HG02678 (cell line): ENCODE results near the gene GSKIP.
"Not testable (repeated sequence)": the region's sequence is repeated elsewhere in the genome, so short reads cannot be mapped to it uniquely, and the experiment has no call there.

Experiments
- ATAC-seq: cut with Tn5 transposase; IDR thresholded peaks from one replicate; pipeline ENCODE4 v1.9.1; 2021; ENCODE audit warnings: mild to moderate bottlenecking, moderate library complexity; ENCODE audit not compliant: unreplicated experiment

Gene GSKIP

GRCh38 chr14:96362965-96363750 is at the start of gene GSKIP, which contains the start of gene ATG2B:
TSS of gene GSKIP (plus strand) at chr14:96363526. CDS start at chr14:96382248, 18,722 bp downstream.
TSS of gene ATG2B (minus strand) at chr14:96363341. CDS start at chr14:96362976, 365 bp downstream.
- peak; percentile 81 for ATAC-seq

- ATAC-seq: no peak
Measured at GRCh38 chr14:96316087-96316486, 47.2 kb upstream of the GSKIP start.

- no peak for ATAC-seq
Measured at GRCh38 chr14:96318836-96319235, 44.5 kb upstream of the GSKIP start.

- ATAC-seq: no peak
Measured at GRCh38 chr14:96320605-96321004, 42.7 kb upstream of the GSKIP start.

- ATAC-seq: no peak
Measured at GRCh38 chr14:96324219-96324618, 39.1 kb upstream of the GSKIP start.

GRCh38 chr14:96338551-96338950 is 24.8 kb upstream of the GSKIP start:
- no peak for ATAC-seq

GRCh38 chr14:96341323-96341722 is 22.0 kb upstream of the GSKIP start:
- ATAC-seq: no peak

GRCh38 chr14:96345669-96346068 is 17.7 kb upstream of the GSKIP start:
- ATAC-seq: no peak

- not testable (repeated sequence) for ATAC-seq
Measured at GRCh38 chr14:96347957-96348356, 15.4 kb upstream of the GSKIP start.

- no peak for ATAC-seq
Measured at GRCh38 chr14:96349286-96350075, 13.8 kb upstream of the GSKIP start.

GRCh38 chr14:96351986-96352385 is 11.3 kb upstream of the GSKIP start:
- no peak for ATAC-seq

- ATAC-seq: no peak
Measured at GRCh38 chr14:96352708-96353107, 10.6 kb upstream of the GSKIP start.

GRCh38 chr14:96354246-96354645 is 9.1 kb upstream of the GSKIP start:
- no peak for ATAC-seq

GRCh38 chr14:96357216-96357615 is 6.1 kb upstream of the GSKIP start:
- no peak for ATAC-seq

GRCh38 chr14:96359959-96360358 is 3.4 kb upstream of the GSKIP start:
- ATAC-seq: no peak

- peak; percentile 24 for ATAC-seq
Measured at GRCh38 chr14:96362071-96362964, 1.0 kb upstream of the GSKIP start.

GRCh38 chr14:96363751-96364336 is 518 bp downstream of the GSKIP start:
- ATAC-seq: peak; percentile 15

- ATAC-seq: no peak
Measured at GRCh38 chr14:96364962-96365361, 1.6 kb downstream of the GSKIP start.

- ATAC-seq: no peak
Measured at GRCh38 chr14:96368534-96368933, 5.2 kb downstream of the GSKIP start.

- no peak for ATAC-seq
Measured at GRCh38 chr14:96370528-96370927, 7.2 kb downstream of the GSKIP start.

- ATAC-seq: no peak
Measured at GRCh38 chr14:96373538-96373937, 10.2 kb downstream of the GSKIP start.
